Subcutaneous adipose tissue (tissue), 4 donors: ENCODE measurements around the gene IGF2BP3. TPM values are rescaled to one million over a fixed set of nuclear protein-coding genes. Genes with fewer than 3 reads are reported as not detected.

Experiments
- CTCF ChIP-seq: fragments of 450-650 bp; IDR thresholded peaks from one replicate; pipeline ENCODE4 v1.5.1; 2016; ENCODE audit warnings: low read depth, mild to moderate bottlenecking, control low read depth, antibody characterized with exemption, moderate library complexity
- total RNA-seq, 4 donors: library from RNA; depleted of rRNA; stranded (reverse); fragments of >200 nt; gene quantifications; one replicate each; pipeline ENCODE4 v1.1.0, GENCODE V29; 2016

Gene IGF2BP3
- 1 to 10 TPM in 3 of 4 donors, under 1 TPM in 1; 0.94 to 3.6 (median 1.8) TPM for total RNA-seq

GRCh38 chr7:23470330-23471105 is at the start of gene IGF2BP3:
TSS of gene IGF2BP3 (minus strand) at chr7:23470491. CDS start at chr7:23470110, 381 bp downstream.
- TF ChIP-seq CTCF: no peak

- TF ChIP-seq CTCF: no peak
These were observed 44.5 kb upstream of the IGF2BP3 start for GRCh38 chr7:23514755-23515154.

- no peak for TF ChIP-seq CTCF
These were observed 23.7 kb upstream of the IGF2BP3 start for GRCh38 chr7:23494009-23494408.

- no peak for TF ChIP-seq CTCF
These were observed 21.2 kb upstream of the IGF2BP3 start for GRCh38 chr7:23491502-23491901.

GRCh38 chr7:23490357-23491135 is 20.3 kb upstream of the IGF2BP3 start:
- TF ChIP-seq CTCF: no peak

GRCh38 chr7:23487670-23488069 is 17.4 kb upstream of the IGF2BP3 start:
- TF ChIP-seq CTCF: no peak
